Iris pigment epithelial cell (primary cell): ENCODE data around the gene NOP9.
A peak's percentile ranks its signal among the peaks of the same experiment; 100 is the strongest.

Experiments used
- DNase-seq: peaks from one replicate; pipeline ENCODE4 v3.0.0-alpha.2; 2011; ENCODE audit warnings: low read depth

Gene NOP9

GRCh38 chr14:24281636-24282035 lies 18.0 kb upstream of the NOP9 start:
- DNase-seq: no peak

- DNase-seq: no peak
Measured at GRCh38 chr14:24282736-24283135, 16.9 kb upstream of the NOP9 start.

GRCh38 chr14:24283796-24284460 lies 15.7 kb upstream of the NOP9 start:
- DNase-seq: no peak

- DNase-seq: no peak
Measured at GRCh38 chr14:24284501-24285035, 15.1 kb upstream of the NOP9 start.

- DNase-seq: no peak
Measured at GRCh38 chr14:24285351-24285750, 14.3 kb upstream of the NOP9 start.

- DNase-seq: no peak
Measured at GRCh38 chr14:24286996-24287395, 12.7 kb upstream of the NOP9 start.

- no peak for DNase-seq
Measured at GRCh38 chr14:24289649-24290280, 9.9 kb upstream of the NOP9 start.

GRCh38 chr14:24290746-24291145 lies 8.9 kb upstream of the NOP9 start:
- DNase-seq: no peak

GRCh38 chr14:24291446-24292117 lies 8.1 kb upstream of the NOP9 start:
- DNase-seq: no peak

GRCh38 chr14:24292118-24292807 lies 7.4 kb upstream of the NOP9 start:
- no peak for DNase-seq

GRCh38 chr14:24293525-24293924 lies 6.1 kb upstream of the NOP9 start:
- no peak for DNase-seq

GRCh38 chr14:24296341-24297157 lies 3.1 kb upstream of the NOP9 start:
- peak; percentile 94 for DNase-seq

GRCh38 chr14:24297190-24297964 lies 2.3 kb upstream of the NOP9 start:
- no peak for DNase-seq

- peak; percentile 77 for DNase-seq
Measured at GRCh38 chr14:24298892-24299254, 777 bp upstream of the NOP9 start.

- no peak for DNase-seq
Measured at GRCh38 chr14:24300326-24300980, 803 bp downstream of the NOP9 start.

GRCh38 chr14:24304019-24304387 lies 4.4 kb downstream of the NOP9 start:
- no peak for DNase-seq

GRCh38 chr14:24307156-24307574 lies 7.5 kb downstream of the NOP9 start:
- DNase-seq: no peak

- DNase-seq: peak; percentile 50
Measured at GRCh38 chr14:24307575-24308341, 8.1 kb downstream of the NOP9 start, which contains the start of gene CIDEB. Gene CIDEB (minus strand): TSS chr14:24307977. CDS start chr14:24307858, 119 bp downstream.

GRCh38 chr14:24308342-24309124 lies 8.9 kb downstream of the NOP9 start:
- DNase-seq: no peak
